Superior temporal gyrus (tissue), 1 donor: ENCODE data around the gene TMEM14C.

Source experiments
- DNase-seq: peaks from one replicate; pipeline ENCODE4 v3.0.0-alpha.2; 2016; ENCODE audit errors: extremely low spot score

TMEM14C gene

DNA sequence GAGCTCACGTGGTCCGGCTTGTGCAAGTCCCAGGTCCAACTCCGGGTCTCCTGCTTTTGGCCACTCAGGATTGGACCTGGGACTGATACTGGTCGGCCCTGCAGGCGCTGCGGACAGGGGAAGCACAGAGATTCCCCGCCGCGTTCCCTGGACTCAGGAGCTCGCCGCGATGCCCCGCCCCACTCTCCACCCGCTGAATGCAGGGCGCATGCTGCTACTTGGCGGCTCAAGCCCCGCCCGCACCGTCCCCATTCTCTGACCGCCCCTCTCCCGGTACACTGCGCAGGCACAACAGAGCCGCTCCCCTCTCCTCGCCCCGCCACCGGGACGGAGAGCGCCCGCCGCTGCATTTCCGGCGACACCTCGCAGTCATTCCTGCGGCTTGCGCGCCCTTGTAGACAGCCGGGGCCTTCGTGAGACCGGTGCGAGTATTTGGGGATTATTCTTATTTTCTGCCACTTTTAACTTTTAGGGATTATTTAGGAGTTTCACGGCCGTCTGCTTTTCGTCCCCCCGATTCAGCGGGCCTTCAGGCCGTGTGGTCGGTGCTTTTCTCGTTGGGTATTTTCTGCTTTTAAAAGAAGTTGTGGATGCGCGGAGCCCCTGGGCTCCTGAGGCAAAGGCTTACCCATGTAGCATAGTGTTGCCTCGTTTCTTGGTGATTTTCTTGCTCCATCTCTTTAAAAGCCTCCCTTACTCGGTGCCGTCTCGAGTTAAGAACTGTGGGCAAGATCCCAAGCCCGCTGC lies at the start of gene TMEM14C:
TMEM14C (plus strand) TSS at position 251 of the 747 bp plus-strand sequence. CDS start 1,544 bp downstream, outside the sequence.
- peak; percentile 95 for DNase-seq

DNA sequence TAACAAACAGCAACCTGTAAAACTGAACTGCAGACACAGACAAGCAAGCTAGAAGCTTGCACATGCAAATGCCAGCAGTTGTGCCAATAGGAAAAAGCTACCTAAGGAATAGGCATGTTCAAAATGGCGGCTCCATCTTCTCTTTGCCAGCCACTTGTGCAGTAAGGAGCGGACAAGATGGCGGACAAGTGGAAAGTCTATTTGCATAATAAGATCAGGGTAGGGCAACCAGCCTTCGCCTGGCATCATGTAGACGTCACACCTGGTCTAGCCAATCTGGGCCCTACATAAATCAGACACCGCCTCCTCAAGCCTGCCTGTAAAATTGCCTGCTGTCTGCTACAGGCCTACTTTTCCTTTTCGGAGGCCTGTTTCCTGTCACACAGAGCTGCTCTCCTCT lies 46.5 kb upstream of the TMEM14C start:
- no peak for DNase-seq

DNA sequence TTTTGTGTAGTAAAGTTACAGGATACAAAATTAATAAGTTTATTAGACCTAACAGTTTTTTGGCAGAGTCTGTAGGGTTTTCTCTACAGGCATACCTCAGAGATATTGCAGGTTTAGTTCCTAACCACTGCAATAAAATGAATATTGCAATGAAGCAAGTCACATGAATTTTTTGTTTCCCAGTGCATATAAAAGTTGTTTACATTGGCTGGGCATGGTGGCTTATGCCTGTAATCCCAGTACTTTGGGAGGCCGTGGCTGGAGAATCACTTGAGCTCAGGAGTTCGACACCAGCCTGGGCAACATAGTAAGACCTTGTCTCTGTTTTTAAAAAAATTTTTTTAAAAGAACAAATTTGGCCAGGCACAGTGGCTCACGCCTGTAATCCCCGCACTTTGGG lies 44.4 kb upstream of the TMEM14C start:
- DNase-seq: no peak

DNA sequence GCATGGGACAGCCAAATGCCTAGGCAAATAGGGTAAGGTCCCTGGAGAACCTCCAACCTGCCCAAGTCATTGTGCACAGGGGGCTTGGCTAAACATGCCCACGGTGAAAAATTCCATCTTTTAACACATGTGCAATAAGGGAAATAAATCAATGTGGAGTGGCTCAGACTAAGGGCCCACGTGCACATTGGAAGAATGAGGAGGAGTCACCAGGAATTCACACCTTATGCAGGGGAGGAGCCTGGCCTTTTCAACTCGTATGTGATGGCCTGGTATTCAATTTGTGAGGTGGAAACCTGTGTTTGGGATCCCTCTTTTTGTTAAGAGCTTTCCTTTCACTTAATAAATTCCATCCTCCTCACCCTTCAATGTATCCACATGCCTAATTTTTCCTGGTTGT lies 41.1 kb upstream of the TMEM14C start:
- DNase-seq: no peak

DNA sequence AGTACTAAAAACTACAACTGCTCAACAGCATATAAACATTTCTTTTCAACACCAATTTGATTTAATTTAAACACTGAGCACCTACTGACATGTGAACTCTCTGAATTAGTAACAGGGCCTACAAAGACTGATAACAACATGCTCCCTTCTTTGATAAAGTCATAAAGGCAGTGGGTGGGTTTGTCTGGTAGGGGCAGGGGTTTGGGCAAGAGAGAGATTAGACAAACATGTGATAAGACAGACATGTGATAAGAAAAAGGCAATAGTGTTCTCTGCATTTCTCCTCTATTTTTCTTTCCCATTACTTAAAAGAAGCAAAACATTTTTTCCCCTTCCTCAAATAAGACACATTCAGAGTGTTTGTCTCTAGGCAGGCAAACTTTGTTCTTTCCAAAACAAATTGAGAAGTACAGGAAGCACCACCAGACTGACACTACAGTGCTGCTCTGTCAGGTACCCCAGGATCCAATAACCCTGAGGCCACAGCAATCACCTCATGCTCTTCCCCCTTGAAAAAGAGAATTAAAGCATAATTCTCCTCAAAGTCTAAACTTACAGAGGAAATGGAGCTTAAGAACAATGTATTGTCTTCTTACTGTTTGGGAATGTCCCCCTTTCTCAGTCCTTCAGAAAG lies 40.4 kb upstream of the TMEM14C start:
- no peak for DNase-seq

DNA sequence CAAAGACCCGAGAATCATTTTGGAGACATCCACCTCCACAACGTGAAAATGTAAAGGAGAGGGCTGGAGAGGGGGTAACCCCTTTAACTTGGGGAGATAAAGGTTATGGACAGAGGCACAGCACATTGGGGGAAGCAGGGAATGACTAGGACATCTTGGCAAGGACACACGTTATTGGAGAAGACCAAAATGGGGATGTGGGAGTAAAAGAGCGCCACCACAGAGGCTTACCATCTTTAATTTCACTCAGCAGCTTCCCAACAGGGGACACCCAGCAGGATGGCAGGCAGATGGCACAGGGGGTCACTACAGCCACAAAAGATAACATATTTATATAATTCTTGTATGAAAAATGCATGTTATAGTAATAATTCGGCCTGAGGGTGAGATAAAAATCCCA lies 38.3 kb upstream of the TMEM14C start:
- no peak for DNase-seq

DNA sequence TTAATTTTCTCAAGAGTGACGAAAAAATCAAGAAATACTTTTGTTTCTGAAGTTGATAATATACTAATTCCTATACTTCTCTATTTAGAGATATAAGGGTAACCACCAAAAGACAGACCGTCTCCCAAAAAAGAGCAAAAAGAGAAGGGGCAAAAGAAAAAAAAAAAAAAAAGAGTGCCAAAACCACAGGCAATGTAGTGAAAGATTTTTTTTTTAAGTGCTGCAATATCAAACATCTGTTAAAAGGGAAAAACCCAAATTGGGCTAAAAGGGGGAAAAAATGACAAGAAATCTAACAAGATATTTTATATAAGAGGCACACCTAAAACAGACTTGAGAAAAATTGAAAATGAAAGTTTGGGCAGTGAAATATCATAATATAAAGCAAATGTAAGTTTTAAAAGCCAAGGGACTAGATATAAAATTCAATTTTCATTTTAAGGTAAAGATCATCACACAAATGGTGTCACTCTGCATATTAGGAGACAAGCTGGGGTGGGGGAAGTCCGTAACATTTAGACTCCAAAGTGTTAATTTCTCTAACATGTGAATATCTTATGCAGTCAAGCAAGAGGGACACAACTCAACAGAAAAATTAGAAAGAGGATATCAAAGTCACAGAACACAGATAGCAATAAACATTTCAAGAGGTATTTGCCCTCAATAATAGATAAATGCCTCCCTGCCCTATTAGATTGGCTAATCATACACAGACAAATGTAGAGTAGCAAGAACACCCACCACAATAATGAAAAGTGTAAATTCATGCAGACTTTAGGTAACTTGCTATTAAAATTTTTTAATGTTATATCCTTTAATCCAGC lies 37.6 kb upstream of the TMEM14C start:
- DNase-seq: no peak

DNA sequence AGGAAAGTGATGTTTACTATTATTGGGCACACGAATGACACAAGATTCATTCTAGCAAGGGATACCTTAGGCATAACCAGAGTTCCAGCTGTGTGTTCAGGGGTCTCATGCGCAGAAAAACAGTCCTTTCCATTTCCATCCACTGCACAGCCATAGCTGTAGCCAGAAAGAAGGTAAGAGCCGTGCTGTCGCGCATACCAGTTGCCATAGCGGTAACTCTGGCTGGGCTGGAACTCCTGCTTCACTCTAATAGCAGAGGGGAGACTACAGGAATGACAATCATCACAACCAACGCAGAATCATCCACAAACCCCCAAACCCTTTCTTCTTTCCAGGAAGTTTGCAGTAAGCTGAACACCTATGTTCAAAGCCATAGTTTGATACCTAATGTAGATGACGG lies 36.0 kb upstream of the TMEM14C start:
- no peak for DNase-seq

DNA sequence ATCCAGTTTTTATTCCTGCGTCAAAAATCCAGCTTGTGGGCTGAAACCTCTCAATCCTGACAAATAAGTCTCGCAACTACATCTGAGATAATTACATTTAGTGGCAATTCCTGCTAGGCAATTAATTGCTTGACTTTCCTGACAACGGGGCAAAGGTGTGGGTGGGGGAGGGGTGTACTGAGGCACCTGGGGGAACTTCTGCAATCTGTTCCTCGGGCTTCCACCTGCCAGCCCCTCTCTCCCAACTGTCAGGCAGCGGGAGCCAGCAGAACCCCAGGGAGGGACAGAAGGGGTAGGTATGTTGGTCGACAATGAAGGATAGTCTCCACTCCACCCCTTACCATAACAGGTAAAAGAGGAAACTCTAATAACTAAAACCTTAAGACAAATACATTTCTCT lies 35.3 kb upstream of the TMEM14C start:
- no peak for DNase-seq

DNA sequence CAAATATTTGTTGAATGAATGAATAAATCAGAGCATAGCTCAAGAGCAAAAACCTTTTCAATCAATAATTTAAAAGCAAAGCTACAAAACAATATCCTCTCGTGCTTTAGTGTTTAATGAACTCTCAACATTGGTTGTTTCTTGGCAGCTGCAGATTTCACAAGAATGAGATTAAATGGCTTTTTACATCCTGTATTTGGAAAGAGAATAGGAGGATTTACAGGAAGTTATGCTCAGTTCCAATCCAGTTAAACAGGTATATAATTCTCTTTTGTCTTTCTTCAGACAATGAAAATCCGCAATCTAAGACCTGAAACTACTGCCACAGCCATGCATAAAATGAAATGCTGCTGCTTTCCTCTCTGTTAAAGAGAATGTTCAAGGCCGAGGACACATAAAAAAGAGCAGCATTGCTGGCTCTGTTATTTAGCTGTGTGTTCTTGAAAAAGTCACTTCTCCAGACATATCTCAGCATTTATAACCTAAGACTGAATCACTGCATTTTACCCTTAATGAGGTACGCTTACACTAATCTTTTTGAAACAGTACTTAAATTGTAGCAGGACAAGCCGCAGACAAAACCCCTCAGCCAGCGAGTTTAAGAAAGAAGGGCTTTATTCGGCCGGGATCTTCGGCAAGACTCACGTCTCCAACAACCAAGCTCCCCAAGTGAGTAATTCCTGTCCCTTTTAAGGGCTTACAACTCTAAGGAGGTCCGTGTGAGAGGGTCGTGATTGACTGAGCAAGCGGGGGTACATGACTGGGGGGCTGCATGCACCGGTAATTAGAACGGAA lies 32.0 kb upstream of the TMEM14C start:
- DNase-seq: no peak

DNA sequence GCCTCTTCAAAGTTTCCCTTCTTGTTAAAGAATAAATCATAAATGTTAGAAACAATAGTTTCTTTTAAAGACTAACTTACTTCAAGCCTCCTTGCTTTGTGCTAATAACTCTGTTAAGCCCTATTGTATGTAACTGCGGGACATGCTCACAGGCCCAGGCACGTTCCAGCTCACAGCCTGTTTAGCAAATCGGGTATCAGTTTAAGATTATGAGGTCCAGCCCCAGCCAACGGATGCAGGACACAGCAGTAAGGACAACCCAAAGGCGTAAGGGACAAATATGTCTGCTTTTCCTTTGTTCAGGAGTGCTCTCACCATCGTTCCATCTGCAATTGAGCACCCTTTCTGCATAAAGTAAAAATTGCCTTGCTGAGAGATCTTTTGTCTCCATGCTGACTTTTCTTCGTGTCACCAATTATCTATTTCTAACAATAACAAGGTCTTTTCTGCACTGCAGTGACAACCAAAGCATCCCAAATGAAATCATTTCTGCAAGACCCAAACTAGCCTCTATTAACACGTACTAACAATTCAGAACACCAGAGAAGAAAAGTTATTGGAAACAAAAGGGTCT lies 29.8 kb upstream of the TMEM14C start:
- no peak for DNase-seq

DNA sequence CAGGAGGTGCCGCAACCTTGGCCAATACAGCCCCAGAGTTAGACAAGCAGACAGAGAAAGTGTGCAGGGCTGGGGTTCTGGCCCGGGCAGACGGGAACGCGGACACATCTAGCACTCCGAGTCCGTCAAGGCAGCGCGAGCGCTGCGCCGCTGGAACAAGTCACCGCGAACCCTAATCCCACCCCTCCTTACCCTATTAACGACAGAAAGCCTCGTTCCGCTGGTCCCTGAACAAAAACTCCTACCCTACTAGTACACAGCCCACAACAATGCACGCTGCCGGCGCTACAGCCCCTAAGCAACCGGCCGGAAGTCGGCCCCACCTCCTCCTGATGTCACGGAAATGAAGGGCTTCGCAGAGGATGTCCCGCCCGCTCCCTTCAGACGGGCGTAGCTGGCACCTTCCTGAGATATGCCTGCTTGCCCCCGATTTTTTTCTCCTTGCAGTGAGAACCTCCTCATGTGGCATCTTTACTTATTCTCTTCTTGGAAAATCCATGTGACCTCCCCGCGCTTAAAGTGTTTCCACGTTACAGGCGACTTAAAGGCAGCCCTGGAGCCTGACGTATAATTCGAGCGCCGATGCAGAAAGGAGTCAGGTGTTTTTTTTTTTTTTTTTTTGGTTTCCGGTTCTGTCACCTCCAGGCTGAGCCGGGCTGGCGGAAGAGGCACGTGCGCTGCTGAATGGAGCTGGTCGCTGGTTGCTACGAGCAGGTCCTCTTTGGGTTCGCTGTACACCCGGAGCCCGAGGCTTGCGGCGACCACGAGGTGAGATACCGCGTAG lies 28.4 kb upstream of the TMEM14C start, which contains the start of the genes C6orf52 and PAK1IP1:
C6orf52 (minus strand) TSS at position 315 of the 784 bp plus-strand sequence. CDS start 7,066 bp downstream, outside the sequence.
PAK1IP1 (plus strand) TSS at position 671 of the 784 bp plus-strand sequence; CDS start at position 685, 14 bp downstream.
- DNase-seq: peak; percentile 98

DNA sequence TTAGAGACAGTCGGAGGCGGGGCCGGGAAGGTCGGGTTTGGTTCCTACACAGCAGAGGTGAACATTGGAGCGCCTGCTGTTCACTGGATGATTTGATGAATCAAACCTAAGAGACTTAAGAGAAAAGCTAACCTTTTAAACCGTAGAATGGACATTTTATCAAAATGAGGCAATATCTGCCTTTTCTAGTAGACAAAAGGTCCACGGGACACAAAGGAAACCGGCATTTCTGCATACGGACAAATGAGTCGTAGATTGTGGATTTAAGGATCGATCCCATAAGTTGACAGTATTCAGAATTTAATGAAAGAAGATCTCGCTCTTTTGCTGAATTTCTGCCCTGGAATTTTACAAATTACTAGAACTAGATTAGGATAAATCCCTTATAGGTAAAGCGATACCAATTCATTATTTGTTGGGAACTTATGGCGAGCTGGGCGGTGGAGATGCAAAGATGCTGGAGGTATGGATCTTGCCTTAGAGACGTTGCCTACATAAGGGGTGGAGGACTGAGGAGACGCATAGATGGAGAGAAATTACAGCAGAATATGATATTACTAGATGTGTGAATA lies 27.7 kb upstream of the TMEM14C start:
- DNase-seq: peak; percentile 42

DNA sequence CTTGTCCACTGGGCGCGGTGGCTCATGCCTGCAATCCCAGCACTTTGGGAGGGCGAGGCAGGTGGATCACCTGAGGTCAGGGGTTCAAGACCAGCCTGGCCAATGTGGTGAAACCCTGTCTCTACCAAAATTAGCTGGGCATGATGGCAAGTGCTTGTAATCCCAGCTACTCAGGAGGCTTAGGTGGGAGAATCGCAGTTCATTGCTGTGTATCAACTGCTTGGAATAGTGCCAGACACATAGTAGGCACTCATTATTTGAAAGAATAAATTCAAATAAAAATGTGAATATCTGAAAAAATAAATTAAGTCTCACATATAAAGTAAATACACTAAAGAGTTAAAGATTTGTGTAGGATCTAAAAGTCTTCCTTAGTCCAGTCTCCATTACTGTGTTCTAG lies 26.2 kb upstream of the TMEM14C start:
- no peak for DNase-seq

DNA sequence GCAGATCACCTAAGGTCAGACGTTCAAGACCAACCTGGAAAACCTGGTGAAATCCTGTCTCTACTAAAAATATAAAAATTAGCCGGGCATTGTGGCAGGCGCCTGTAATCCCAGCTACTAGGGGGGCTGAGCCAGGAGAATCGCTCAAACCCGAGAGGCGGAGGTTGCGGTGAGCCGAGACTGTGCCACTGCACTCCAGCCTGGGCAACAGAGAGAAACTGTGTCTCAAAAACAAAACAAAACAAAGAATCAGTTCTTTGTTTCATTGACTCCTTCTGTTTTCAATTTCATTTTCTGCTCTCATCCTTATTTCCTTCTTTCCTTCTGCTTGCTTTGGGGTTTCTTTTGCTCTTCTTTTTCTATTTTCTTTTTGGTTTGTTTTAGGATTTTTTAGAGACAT lies 8.9 kb upstream of the TMEM14C start:
- no peak for DNase-seq

DNA sequence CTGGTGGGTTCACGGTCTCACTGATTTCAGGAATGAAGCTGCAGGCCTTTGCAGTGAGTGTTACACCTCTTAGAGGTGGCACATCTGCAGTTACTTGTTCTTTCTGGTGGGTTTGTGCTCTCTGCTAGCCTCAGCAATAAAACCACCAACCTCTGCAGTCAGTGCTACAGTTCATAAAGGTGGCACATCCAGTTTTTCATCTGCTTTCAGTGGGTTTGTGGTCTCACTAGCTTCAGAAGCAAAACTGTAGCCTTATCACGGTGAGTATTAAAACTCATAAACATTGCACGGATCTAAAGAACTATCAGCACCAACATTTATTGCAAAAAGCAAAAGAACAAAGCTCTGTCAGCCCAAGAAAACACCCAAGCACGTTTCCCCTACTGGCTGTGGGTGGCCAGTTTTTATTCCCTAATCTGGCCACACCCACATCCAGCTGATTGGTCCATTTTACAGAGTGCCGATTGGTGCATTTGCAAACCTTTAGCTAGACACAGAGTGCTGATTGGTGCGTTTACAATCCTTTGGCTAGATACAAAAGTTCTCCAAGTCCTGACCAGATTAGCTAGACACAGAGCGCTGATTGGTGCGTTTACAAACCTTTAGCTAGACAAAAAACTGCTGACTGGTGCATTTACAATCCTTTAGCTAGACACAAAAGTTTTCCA lies 3.4 kb upstream of the TMEM14C start:
- DNase-seq: no peak

DNA sequence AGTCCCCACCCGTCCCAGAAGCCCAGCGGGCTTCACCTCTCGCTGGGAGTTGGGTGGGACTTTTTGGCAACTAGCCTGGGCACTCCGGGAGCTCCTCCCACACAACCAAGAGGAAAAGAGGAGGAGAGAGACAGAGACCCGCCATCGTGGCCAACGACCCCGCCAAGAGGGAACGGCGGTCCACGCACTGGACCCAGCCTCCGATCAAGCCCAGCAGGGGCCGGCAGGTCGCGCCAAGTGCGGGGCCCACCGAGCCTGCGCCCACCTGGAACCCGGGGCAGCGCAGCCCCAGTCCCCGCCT lies 3.0 kb upstream of the TMEM14C start:
- DNase-seq: no peak

DNA sequence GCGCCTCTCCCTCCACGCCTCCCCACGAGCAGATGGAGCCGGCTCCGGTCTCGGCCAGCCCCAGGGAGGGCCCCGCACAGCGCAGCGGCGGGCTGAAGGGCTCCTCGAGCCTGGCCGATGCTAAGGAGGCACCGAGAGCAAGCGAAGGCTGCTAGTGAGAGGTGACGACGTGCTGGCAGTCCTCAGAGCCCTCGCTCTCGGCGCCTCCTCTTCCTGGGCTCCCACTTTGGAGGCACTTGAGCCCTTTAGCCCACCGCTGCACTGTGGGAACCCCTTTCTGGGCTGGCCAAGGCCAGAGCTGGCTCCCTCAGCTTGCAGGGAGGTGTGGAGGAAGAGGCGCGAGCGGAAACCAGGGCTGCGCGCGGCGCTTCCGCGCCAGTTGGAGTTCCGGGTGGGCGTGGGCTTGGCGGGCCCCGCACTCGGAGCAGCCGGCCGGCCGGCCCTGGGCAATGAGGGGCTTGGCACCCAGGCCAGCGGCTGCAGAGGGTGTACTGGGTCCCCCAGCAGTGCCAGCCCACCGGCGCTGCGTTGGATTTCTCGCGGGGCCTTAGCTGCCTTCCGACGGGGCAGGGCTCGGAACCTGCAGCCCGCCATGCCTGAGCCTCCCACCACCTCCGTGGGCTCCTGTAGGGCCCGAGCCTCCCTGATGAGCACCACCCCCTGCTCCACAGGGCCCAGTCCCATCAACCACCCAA lies 2.5 kb upstream of the TMEM14C start:
- no peak for DNase-seq
